H9 (cell line): ENCODE results near the gene BCCIP. TPM values are rescaled to one million over a fixed set of nuclear protein-coding genes. Genes with fewer than 3 reads are reported as not detected.

Source experiments
- DNase-seq: peaks from one replicate; pipeline ENCODE4 v3.0.0-alpha.2; 2017
- H2AFZ ChIP-seq: one replicate; pipeline ENCODE4 v1.6.1; 2013; ENCODE audit warnings: mild to moderate bottlenecking, low read length, control low read depth, moderate library complexity
- H2AK5ac ChIP-seq: 2 replicates; pipeline ENCODE4 v1.6.1; 2013; ENCODE audit warnings: low read length, control low read depth, mixed read lengths; ENCODE audit not compliant: insufficient read length
- H2BK120ac ChIP-seq: one replicate; pipeline ENCODE4 v1.6.1; 2013; ENCODE audit warnings: low read depth, mild to moderate bottlenecking, low read length, control low read depth, inconsistent platforms; ENCODE audit not compliant: poor library complexity, severe bottlenecking
- H2BK12ac ChIP-seq: 2 replicates; pipeline ENCODE4 v1.6.1; 2013; ENCODE audit warnings: low read length, control low read depth, mixed read lengths, low read depth; ENCODE audit not compliant: insufficient read length
- H2BK15ac ChIP-seq: 2 replicates; pipeline ENCODE4 v1.6.1; 2013; ENCODE audit warnings: low read depth, low read length, control low read depth
- H2BK20ac ChIP-seq: one replicate; pipeline ENCODE4 v1.6.1; 2013; ENCODE audit warnings: low read depth, mild to moderate bottlenecking, low read length, control low read depth, inconsistent platforms; ENCODE audit not compliant: poor library complexity, severe bottlenecking
- H2BK5ac ChIP-seq: 2 replicates; pipeline ENCODE4 v1.6.1; 2013; ENCODE audit warnings: low read length, control low read depth, mixed read lengths; ENCODE audit not compliant: insufficient read length
- H3K14ac ChIP-seq: 2 replicates; pipeline ENCODE4 v1.6.1; 2013; ENCODE audit warnings: low read length, control low read depth; ENCODE audit not compliant: insufficient read depth
- H3K18ac ChIP-seq: 2 replicates; pipeline ENCODE4 v1.6.1; 2013; ENCODE audit warnings: low read depth, mild to moderate bottlenecking, mixed read lengths, low read length, control low read depth; ENCODE audit not compliant: insufficient read length
- H3K23ac ChIP-seq: 2 replicates; pipeline ENCODE4 v1.6.1; 2013; ENCODE audit warnings: low read length, control low read depth, mixed read lengths, low read depth; ENCODE audit not compliant: insufficient read length
- H3K23me2 ChIP-seq: 2 replicates; pipeline ENCODE4 v1.6.1; 2013; ENCODE audit warnings: low read depth, mild to moderate bottlenecking, mixed read lengths, low read length, control low read depth; ENCODE audit not compliant: insufficient read length, poor library complexity, severe bottlenecking
- H3K27ac ChIP-seq: 2 replicates; pipeline ENCODE4 v1.5.1; 2013; ENCODE audit warnings: low read length, control low read depth, mixed read lengths, low read depth; ENCODE audit not compliant: insufficient read length
- H3K27me3 ChIP-seq: 2 replicates; pipeline ENCODE4 v1.6.1; 2013; ENCODE audit warnings: low read length, control low read depth, inconsistent platforms; ENCODE audit not compliant: insufficient read depth
- H3K4ac ChIP-seq: 2 replicates; pipeline ENCODE4 v1.6.1; 2013; ENCODE audit warnings: low read depth, mild to moderate bottlenecking, control low read depth, inconsistent platforms, low read length, moderate library complexity
- H3K4me1 ChIP-seq: 2 replicates; pipeline ENCODE4 v1.6.1; 2013; ENCODE audit warnings: low read length, control low read depth, inconsistent platforms; ENCODE audit not compliant: insufficient read depth
- H3K4me2 ChIP-seq: 2 replicates; pipeline ENCODE4 v1.6.1; 2013; ENCODE audit warnings: low read length, control low read depth, mixed read lengths; ENCODE audit not compliant: insufficient read length, insufficient read depth
- H3K56ac ChIP-seq: 2 replicates; pipeline ENCODE4 v1.6.1; 2013; ENCODE audit warnings: low read depth, mild to moderate bottlenecking, mixed read lengths, low read length, control low read depth; ENCODE audit not compliant: insufficient read length
- H3K79me1 ChIP-seq: 2 replicates; pipeline ENCODE4 v1.6.1; 2013; ENCODE audit warnings: low read depth, mild to moderate bottlenecking, moderate library complexity, low read length, control low read depth, inconsistent platforms; ENCODE audit not compliant: insufficient read depth, poor library complexity, severe bottlenecking
- H3K79me2 ChIP-seq: 2 replicates; pipeline ENCODE4 v1.6.1; 2013; ENCODE audit warnings: low read length, control low read depth, inconsistent platforms; ENCODE audit not compliant: insufficient read depth
- H3K9ac ChIP-seq: 2 replicates; pipeline ENCODE4 v1.6.1; 2013; ENCODE audit warnings: low read length, control low read depth, mixed read lengths; ENCODE audit not compliant: insufficient read length; ENCODE audit errors: extremely low read depth
- H3K9me3 ChIP-seq: one replicate; pipeline ENCODE4 v1.6.1; 2013; ENCODE audit warnings: low read depth, low read length, inconsistent platforms; ENCODE audit not compliant: control insufficient read depth
- H3T11ph ChIP-seq: one replicate; pipeline ENCODE4 v1.6.1; 2013; ENCODE audit warnings: mild to moderate bottlenecking, low read length, control low read depth, inconsistent platforms
- H4K20me1 ChIP-seq: one replicate; pipeline ENCODE4 v1.6.1; 2013; ENCODE audit not compliant: control insufficient read depth, insufficient read length, insufficient read depth
- H4K5ac ChIP-seq: 2 replicates; pipeline ENCODE4 v1.6.1; 2013; ENCODE audit warnings: low read depth, mild to moderate bottlenecking, mixed read lengths, low read length, control low read depth; ENCODE audit not compliant: insufficient read length
- H4K8ac ChIP-seq: replicated peaks from 2 replicates; pipeline ENCODE4 v1.6.1; 2013; ENCODE audit warnings: low read length, control low read depth, mixed read lengths, low read depth; ENCODE audit not compliant: insufficient read length
- H4K91ac ChIP-seq: 2 replicates; pipeline ENCODE4 v1.6.1; 2013; ENCODE audit warnings: low read depth, mild to moderate bottlenecking, moderate library complexity, mixed read lengths, low read length, control low read depth; ENCODE audit not compliant: insufficient read length
- H3K27ac Mint-ChIP-seq, 3 experiments: 2 replicates in 2 of 3; 3 replicates in 1 of 3; pipeline ENCODE4 v1.8.0; 2020 to 2021; ENCODE audit warnings: mixed read lengths in 3 of 3, mild to moderate bottlenecking in 1 of 3, moderate library complexity in 1 of 3
- H3K27me3 Mint-ChIP-seq: 2 replicates; pipeline ENCODE4 v1.8.0; 2021; ENCODE audit warnings: low read depth, mild to moderate bottlenecking, moderate library complexity, mixed read lengths
- H3K36me3 Mint-ChIP-seq, 3 experiments: 2 replicates in 2 of 3; 3 replicates in 1 of 3; pipeline ENCODE4 v1.8.0; 2020 to 2021; ENCODE audit warnings: low read depth in 3 of 3, mixed read lengths in 3 of 3; ENCODE audit not compliant: insufficient read depth in 1 of 3
- H3K4me1 Mint-ChIP-seq, 2 experiments: 2 replicates each; pipeline ENCODE4 v1.8.0; 2020; ENCODE audit warnings: mixed read lengths in 2 of 2
- H3K4me3 Mint-ChIP-seq, 2 experiments: 2 replicates in 1 of 2; 3 replicates in 1 of 2; pipeline ENCODE4 v1.8.0; 2020 to 2021; ENCODE audit warnings: mild to moderate bottlenecking in 2 of 2, mixed read lengths in 2 of 2, moderate library complexity in 1 of 2
- H3K9me3 Mint-ChIP-seq, 2 experiments: 2 replicates in 1 of 2; 3 replicates in 1 of 2; pipeline ENCODE4 v1.8.0; 2020; ENCODE audit warnings: mild to moderate bottlenecking in 2 of 2, mixed read lengths in 2 of 2, moderate library complexity in 1 of 2
- CTCF ChIP-seq: fragments of 200-600 bp; sonication (generic); conservative IDR thresholded peaks from 3 replicates; pipeline ENCODE4 v1.8.0; 2021; ENCODE audit warnings: antibody characterized with exemption, mild to moderate bottlenecking
- WGBS: extraction: QIAGEN DNeasy Blood & Tissue Kit; methylation state at CpG from one replicate; pipeline ENCODE4 v1.1.7; 2013; ENCODE audit warnings: missing lambda C conversion rate, low lambda C conversion rate, mixed read lengths; ENCODE audit not compliant: insufficient read length; ENCODE audit errors: extremely low coverage; 5-methylcytosine and 5-hydroxymethylcytosine counted together
- total RNA-seq: library from RNA; stranded (reverse); gene quantifications from 2 replicates; pipeline ENCODE4 v1.2.1, GENCODE V29; 2021

The BCCIP gene
- total RNA-seq, 1 experiment from 2014 or later: 119 TPM

GRCh38 chr10:125778556-125778955 lies 44.8 kb upstream of the BCCIP start:
- no peak overlapping the region for H2BK5ac ChIP-seq
- peaks cover 9% of the 10 kb centered on the region for H3K27me3 Mint-ChIP-seq
- no peak overlapping the region for H3K9ac ChIP-seq
- no peak for DNase-seq
- H3K9me3 ChIP-seq: no peaks in the 10 kb centered on the region
- H3K9me3 Mint-ChIP-seq: peaks cover 0 to 9% of the 10 kb centered on the region in 2 experiments
- H2AK5ac ChIP-seq: no peak overlapping the region
- no peaks in the 10 kb centered on the region for H3K27me3 ChIP-seq
- no peak overlapping the region for H3K27ac Mint-ChIP-seq
- no peak overlapping the region for H3K14ac ChIP-seq
- H3K4me1 ChIP-seq: no peaks in the 10 kb centered on the region
- no peaks in the 10 kb centered on the region; a peak in 1 of 7 replicates for H3K36me3 Mint-ChIP-seq
- H2BK120ac ChIP-seq: no peak overlapping the region
- H2AFZ ChIP-seq: no peak overlapping the region
- H3K4me3 Mint-ChIP-seq: no peak overlapping the region
- no peak overlapping the region for H3K18ac ChIP-seq
- no peaks in the 10 kb centered on the region for H3K79me1 ChIP-seq
- no peak overlapping the region for H2BK20ac ChIP-seq
- H2BK15ac ChIP-seq: no peak overlapping the region
- no peak overlapping the region for H3K27ac ChIP-seq
- H3K4ac ChIP-seq: no peak overlapping the region
- no peaks in the 10 kb centered on the region for H3K23me2 ChIP-seq
- no peak overlapping the region for H3K23ac ChIP-seq
- no peak for TF ChIP-seq CTCF
- H3T11ph ChIP-seq: no peak overlapping the region
- no peak overlapping the region for H3K56ac ChIP-seq
- H4K20me1 ChIP-seq: no peaks in the 10 kb centered on the region
- no peak overlapping the region for H3K4me2 ChIP-seq
- H3K4me1 Mint-ChIP-seq: no peaks in the 10 kb centered on the region
- no peak overlapping the region for H4K8ac ChIP-seq
- no peaks in the 10 kb centered on the region for H3K79me2 ChIP-seq
- WGBS: no CpG with 5 or more reads among the region's 5 CpGs
- no peak overlapping the region for H4K91ac ChIP-seq
- H4K5ac ChIP-seq: no peak overlapping the region
- no peak overlapping the region for H2BK12ac ChIP-seq
